Upper lobe of left lung (tissue), 4 donors: ENCODE results near the gene KLHDC10.

Source experiments
- POLR2A ChIP-seq, 4 donors: fragments of 450-650 bp; IDR thresholded peaks; one replicate each; pipeline ENCODE4 v1.5.1; 2016 to 2017; ENCODE audit warnings: antibody characterized with exemption in 4 of 4, mild to moderate bottlenecking in 2 of 4
- POLR2AphosphoS5 ChIP-seq, 2 donors: sonication (generic); formaldehyde crosslinking; IDR thresholded peaks; one replicate each; pipeline ENCODE4 v1.5.1; 2017; ENCODE audit warnings: antibody characterized with exemption in 2 of 2

- TF ChIP-seq POLR2AphosphoS5 (IDR thresholded peaks at IDR 0.05), result no peak
- no peak for TF ChIP-seq POLR2A (IDR thresholded peaks at IDR 0.05)
Measured at GRCh38 chr7:130160455-130160854, 90.1 kb downstream of the KLHDC10 start.
